CD4-positive, alpha-beta T cell treated with Interferon gamma for 1 hour (primary cell): ENCODE results near the gene PTPRQ.
"Not testable (repeated sequence)": the region's sequence is repeated elsewhere in the genome, so short reads cannot be mapped to it uniquely, and the experiment has no call there.

ENCODE experiments used
- DNase-seq: peaks from one replicate; pipeline ENCODE4 v3.0.0-alpha.2; 2020

Gene PTPRQ

DNA sequence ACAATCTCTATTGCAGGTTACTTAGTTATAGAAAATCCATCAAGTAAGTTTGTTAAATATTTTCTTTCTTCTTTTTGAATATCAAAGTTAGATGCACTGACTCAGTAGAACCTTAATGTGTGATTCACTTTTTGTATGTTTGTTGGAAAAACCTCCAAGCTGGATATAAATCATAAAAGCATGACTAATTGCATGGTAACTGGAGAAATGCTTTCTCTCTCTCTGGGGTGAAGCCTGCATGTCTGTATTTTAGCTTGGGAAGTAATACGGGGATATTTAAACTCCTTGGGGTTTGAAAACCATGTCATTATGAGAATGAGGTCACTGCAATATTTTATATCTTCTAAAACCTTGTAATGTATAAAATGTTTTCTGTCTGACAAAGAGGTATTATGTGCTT, 204.8 kb downstream of the PTPRQ start:
- no peak for DNase-seq

DNA sequence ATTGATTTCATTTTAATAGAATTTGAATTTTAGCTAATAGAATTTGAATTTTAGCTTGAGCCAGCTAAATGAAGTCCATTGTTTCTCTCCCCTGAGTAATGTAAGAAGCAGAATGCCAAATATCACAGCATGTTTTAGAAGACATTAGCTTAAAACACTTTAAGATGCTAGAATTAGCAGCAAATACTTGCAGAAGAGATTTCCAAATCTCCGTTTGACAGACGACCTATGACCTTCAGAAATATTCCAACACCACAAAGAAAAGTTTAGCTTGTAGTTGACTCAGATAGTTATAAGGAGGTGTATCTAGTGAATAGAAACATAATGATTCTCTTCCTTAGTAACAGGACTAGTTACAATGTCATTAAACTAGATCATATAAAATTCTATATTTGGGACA, 211.7 kb downstream of the PTPRQ start:
- no peak for DNase-seq

DNA sequence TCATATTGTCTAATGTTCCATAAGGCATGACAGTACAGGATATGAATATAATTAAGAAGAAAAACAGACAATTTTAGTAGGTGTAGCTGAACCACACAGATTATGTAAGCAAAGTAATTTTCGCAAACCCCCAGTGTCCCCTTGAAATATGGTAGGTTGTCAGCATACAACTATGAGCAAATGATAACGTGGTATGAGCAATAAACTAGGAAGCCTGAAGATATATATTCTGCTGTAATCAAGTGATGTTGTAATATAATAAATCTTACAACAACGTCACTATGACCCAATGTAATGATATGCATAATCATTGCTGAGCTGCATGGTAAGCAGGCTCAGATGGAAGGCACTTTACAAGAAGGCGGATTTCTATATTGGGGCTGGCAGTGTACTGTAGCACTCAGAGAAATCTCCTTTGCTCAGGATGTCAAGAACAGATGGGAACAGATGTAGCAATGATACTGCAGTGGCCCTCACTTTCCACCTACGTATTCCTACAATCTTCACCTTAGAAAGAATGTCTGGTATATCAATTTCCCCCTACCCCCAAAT, 215.6 kb downstream of the PTPRQ start:
- DNase-seq: no peak

DNA sequence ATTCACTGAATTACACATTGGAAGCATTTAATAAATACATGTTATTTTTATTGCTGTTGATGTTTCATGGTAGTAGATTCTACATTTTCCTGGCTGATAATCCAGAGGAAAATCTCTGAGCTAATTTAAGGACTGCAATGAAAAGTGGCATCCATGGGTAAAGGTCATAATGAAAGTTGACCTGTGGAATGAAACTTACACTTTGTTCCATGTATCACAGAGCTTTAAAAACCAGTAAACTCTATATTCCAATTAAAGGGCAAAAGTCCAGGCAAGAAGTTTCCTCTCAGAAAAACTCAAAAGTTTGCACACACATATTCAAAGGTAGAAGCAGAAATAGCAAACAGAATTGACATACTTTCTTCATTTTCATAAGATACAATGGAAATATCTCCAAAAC, 218.6 kb downstream of the PTPRQ start:
- no peak for DNase-seq

DNA sequence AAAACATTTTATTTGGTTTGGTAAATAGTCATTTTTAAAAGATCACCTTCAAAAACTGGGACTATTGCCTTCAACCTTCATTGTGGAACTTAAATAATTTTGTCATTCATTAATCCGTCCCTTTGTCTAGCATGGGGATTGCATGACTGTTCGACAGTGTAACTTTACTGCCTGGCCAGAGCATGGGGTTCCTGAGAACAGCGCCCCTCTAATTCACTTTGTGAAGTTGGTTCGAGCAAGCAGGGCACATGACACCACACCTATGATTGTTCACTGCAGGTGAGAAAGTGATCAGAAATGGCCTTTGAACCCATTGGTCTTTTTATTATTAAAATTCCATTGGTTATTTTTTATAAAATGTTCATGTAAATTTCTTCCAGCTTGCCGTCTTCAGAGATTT, 226.2 kb downstream of the PTPRQ start:
- DNase-seq: no peak

DNA sequence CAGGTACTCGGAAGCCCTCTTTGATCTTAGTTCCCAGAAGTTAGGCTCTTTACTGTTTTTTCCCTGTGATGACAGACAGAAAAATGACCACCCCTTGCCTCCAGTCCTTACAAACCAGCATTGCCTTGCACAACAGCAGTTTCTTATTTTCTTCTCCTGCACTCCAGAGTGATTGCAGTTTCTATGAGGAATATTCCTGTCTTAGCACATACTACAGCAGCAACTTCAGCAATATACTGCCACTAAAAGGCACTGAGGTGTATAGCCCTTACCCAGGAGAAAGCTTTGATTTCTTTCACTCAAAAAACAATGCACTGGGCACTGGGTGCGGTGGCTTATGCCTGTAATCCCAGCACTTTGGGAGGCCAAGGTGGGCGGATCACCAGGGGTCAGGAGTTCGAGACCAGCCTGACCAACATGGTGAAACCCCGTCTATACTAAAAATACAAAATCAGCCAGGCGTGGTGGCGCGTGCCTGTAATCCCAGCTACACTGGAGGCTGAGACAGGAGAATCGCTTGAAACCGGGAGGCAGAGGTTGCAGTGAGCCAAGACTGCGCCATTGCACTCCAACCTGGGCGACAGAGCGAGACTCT, 232.1 kb downstream of the PTPRQ start:
- not testable (repeated sequence) for DNase-seq

DNA sequence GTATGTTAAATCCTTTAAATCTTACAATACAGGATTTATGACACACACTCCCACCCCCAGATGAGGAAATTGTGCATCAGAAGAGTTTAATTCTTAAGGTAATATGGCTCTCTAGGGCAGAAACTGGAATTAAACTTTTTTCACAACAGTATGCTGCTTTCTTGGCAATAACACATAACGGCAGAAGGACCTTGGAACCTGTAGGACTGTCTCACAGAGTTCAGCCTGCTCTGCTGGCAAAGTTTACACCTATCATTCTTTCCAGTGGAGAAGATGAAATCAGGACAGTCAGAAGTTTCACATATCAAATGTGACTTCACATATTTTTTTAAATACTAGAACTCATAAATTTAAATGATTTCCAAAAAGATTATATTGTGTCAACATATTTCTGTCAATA, 232.8 kb downstream of the PTPRQ start:
- DNase-seq: no peak

DNA sequence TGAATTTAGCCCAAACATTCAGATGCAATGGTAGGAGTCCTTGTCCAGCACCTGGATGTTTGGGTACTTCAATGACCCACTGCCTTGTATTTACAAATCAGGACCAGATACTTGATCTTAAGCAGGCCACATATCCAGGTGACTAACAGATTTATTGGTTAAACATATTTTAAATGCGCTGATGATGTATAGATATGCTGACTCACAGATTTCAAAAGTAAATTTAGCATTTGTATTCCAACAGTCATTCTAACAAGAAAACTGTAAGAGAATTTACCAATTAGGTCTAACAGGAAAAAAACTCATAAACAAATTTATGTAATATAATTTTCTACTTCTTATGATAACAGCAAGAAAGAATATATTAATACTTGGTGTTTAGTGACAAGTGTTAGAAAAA, 234.0 kb downstream of the PTPRQ start:
- no peak for DNase-seq

DNA sequence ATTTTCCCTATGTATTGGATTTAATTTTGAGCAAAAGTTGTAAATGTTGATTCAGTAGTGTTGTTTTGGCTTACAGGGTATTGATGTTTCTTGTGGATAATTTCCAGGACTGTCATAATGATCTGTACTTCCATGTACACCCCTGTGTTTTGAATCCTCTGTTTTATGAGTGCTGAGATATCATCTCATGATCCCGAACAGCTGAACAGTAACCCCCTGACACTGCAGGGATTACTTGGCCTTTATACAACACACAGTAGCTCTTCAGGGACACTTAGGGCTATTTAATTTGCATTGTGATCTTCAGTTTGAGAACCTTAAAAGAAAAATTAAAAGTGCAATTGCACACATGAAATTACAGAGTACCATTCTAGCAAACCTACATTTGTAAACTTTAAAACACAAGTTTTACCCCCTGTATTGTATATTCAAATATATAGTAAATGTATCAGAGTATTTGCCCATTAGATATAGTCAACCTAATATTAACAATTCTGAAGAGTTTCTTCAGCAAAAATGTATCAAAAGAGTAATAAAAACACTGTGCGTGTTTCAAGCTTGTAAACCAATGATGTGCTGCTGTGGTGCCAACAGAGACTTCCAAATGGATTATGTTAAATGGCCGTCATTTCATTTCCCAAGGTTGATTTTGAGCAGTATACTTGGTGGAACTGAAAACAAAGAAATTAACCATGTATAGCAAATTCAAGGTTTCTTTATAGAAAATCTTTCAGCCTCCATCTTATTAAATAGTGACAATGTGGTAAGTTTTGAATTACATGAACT, 235.5 kb downstream of the PTPRQ start:
- DNase-seq: no peak

DNA sequence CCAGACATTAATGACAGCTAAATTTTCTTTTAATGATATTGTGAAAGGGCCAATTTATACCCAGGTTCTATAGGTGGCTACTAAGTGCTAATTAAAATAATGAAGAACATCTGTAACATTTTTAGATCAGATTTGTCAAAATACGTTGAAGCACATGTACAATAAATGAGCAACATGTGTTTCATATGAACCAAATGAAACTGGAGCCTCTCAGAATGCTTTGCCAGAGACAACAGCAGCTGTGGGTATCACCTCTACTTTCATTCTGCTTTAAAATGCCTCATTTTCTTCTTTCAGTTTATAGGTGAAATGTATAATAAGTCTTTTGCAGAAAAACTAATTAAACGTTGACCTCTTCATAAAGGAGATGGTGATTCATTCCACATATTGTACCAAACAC, 237.3 kb downstream of the PTPRQ start:
- DNase-seq: no peak

DNA sequence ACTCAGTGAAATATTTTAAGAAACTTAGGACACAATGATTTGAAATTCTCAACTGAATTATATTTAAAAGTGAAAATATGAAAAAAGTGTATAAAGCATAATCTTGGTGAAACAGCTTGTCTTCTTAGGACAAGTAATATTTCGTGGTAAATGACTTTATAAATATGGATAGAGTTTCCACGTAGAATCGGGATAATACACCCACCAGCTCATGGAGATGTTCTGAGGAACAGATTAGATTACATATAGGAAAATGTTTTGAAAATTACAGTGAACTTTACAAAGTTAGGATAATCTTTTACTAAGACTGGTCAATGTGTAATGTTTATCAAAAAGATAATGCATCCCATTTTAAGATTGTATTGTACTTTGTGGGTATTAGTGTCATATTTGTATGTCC, 237.8 kb downstream of the PTPRQ start:
- no peak for DNase-seq

DNA sequence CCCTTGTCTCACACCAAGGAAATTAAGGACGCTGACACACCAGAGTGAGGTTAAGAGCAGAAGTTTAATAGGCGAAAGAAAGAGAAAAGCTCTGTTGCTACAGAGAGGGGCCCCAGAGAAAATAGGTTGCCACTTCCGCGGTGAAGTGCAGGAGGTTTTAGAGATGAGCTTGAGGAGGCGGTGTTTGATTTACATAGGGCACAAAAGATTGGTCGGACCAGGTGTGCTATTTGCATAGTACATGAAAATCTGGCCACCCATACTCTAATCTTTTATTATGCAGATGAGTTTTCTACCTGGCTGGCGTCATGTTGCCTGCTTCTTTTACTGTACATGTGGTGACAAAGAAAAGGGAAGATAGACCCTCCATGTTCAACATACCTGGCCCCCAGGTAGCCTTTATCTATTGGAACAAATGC, 240.1 kb downstream of the PTPRQ start:
- DNase-seq: no peak

DNA sequence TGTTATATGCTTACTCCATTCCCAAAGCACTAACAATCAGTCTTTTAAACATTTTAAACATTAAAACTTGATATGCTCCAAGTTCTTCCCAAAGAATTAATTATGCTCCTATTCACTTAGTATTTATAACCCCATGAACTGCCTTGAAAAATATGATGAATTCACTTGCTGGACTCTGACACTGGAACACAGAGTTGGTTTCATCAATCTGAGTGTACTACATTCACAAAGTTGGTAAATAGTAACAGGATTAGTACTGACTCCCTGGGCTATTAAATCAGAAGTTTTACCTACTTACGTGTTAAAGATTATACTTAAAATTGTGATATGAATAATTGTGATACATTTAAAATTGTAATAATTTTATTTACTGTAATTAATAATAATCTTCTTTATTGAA, 246.1 kb downstream of the PTPRQ start:
- no peak for DNase-seq

DNA sequence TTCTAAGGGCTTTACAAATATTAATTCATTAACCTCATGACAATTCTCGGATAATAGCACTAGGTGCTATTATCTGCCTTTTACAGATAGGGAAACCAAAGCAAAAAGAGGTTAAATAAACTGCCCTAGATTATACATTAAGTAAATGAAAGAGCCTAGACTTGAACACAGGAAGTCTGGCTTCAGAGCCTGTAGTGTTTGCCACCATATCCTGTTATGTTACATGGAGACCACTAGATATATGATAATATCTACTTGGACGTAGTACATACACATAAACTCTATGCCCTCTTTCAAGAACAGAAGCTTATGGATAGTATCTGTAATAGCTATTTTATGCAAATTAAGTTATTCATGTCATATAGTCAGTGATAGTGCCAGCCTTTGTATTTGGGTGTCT, 246.5 kb downstream of the PTPRQ start:
- no peak for DNase-seq

DNA sequence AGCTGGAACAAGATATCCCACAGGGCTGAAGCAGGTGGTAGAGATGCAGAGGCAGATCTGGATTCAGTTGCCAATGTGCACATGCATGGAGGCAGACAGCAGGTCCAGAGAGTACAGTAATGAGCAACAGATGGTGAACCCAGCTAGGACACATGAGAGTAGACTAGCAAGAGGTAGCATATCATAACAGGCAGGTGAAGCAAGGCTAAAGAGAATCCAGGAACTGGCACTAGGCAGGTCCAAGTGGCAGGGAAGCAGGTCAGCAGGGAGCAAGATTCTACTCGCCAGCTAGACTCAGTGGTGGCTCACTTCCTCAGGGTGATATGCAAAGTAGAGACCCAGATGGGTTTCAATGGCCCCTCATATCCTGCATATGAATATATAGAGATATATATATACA, 248.1 kb downstream of the PTPRQ start:
- no peak for DNase-seq

DNA sequence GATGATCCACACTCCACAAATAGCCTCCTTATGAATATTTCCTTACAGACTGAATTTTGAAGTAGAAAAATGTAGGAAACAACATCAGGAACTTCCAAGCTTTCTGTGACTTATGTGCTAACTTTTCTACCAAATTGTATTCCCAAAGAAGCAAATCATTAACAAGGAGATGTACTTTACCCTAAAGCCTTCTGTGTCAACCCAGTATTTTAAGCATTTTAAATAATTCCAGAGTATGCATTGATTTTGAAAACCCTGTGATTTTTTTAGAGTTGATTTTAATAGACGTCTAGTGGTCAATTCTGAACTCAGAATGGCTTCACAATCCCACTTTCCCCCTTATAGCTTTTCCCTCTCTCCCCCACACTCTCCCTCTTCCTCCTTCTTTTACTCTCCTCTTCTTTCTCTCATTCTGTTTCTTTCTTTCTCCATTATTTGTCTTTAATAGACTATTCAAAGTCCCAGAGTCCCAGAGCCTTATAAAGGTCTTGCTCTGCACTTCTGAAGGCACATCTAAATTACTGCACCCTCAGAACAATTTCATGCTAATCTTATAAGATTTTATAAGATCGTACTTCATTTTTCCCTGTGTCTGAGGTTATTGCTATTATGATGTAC, 253.3 kb downstream of the PTPRQ start:
- no peak for DNase-seq

DNA sequence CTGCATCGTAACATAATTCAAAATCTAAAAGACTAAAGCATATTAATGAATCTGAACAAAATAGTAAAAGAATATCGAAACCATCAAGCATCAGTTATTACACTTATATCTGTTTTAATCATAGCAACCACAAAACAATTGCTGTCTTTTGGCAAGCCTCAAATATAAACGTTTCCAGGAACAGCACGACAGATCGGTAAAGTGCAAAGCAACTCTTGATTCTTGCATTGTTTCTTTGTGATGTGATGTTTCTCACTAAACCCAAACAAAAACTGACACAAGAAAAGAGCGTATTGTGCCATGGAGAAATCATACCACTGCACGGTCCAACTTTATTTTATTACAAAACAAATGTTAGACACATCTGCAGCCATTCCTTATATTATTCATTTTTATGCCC, 254.2 kb downstream of the PTPRQ start:
- DNase-seq: no peak

DNA sequence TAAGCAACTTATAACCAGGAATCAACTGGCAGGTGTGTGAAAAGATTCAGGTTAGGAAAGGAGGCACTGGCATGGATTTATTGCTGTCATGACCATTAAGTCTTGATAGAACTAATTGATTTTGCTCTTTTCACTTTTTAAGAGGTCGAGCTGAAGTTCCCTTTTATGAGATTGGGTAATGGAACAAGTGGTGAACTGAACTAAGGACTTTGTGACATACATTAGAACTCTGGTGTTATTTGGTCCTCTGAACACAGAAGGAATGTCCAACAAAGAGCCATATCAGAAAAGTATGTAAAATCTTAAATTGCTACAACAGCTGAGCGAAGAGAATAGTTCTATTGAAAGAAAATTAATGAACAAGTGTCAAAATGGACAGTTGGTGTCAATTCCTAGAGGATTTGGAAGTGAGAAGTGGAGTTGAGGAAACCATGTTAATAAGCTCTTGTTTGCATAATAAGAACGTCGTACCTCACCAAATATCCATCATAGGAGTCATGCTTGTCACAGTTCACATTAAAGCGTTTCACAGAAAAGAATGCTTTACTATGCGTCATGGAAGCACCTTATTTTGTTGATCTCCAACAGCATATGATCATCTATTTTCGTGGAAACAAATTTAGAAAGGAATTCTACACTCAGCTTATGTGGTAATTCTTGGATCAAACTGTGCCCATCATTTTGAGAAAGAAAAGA, 255.0 kb downstream of the PTPRQ start:
- no peak for DNase-seq

DNA sequence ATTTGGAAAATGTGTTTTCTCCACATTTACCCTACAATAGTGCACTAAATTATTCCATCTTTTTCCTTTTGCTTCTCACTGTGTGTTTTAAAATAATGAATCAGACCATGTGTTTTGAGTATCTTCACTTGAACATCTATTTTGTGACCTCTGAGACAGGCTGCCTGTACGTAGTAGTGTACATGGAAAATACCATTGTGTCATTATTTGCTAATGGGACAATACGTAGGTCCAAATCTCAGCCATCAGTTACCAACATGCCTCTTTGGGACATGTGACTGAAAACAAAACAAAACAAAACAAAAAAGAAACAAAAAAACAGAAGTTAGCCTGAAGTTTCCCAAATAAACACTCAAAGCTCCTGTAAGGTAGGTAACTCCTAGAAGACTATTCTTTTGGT, 256.3 kb downstream of the PTPRQ start:
- no peak for DNase-seq

DNA sequence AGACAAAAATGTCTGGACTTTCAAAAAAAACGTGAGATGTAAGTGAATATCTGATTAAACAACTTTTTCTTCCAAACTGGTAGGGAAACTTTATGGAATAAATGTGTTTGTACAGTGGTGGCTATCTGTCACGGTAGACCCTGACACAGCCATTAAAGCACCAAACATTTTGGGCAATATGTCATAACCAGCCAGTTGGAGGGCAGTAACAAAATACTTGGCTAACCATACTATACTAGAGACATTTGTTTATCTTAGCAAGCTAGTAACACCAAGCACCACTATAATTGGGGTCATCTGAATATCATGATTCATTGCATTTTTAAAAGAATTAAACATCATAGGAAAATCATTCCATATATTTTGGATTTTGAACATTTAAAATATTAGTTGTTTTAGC, 257.4 kb downstream of the PTPRQ start:
- DNase-seq: no peak

DNA sequence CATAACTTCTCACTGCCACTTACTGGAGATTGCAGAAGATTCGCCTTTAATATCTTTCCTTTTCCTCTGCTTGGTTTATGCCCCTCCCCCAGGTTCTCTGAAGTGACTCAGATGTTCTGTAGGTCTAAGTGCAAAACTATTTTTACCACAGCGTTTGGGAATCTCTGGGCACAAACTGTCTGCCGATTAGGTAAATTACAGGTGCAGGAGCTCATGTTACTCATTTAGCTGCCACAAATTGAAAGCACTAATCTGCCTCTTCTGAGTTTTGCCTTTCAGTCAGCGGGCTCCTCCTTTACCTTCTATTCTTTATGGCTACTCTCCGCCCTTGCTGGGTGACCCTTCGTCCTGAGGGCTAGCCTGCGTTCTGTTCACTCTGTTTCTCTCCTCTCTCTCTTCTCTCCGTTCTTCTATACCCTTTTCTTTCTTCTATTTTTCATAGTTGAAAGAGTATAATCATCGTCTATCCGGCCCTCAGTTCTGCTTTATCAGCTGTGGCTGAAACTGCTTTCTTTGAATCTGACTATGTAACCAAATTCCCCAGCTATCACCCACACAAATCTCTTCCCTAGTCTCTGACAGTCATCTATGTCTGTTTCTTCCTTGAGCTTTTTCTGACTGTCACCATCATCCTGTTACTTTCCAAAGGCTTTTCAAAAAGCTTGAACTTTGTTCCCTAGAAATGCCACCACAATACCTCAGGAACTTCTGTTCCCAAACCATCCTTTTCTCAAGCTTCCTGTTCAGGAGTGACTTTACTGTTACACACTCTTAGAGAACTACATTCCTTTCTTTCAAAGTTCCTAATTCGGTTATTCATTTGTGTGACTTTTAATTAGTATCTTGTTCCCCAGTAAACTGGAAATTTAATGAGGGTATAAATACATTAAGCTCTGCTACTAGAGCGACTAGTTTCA, 259.1 kb downstream of the PTPRQ start:
- DNase-seq: no peak

DNA sequence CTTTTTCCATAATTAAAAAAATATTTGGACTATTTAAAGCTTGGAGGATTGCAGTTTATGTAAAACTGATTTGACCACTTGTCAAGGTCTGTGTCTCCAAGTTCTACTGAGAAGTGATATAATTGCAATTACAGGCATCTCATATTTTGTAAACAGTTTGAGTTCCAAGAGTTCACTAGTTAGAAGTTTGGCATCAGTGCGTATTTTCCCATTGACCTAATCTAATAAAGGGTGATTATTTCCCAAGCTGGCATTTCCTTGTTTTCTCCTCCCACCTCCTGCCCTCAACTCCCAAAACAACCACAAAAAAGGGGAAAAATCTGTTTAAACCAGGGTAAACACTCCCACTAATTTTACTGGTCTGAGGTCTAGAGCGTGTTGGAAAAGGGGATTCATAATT, 260.4 kb downstream of the PTPRQ start:
- no peak for DNase-seq
